GM21360 (cell line): ENCODE data around the gene ATPAF1.

Experiments
- ATAC-seq: cut with Tn5 transposase; IDR thresholded peaks from one replicate; pipeline ENCODE4 v1.9.1; 2021; ENCODE audit warnings: mild to moderate bottlenecking, moderate library complexity; ENCODE audit not compliant: unreplicated experiment

The ATPAF1 gene

DNA sequence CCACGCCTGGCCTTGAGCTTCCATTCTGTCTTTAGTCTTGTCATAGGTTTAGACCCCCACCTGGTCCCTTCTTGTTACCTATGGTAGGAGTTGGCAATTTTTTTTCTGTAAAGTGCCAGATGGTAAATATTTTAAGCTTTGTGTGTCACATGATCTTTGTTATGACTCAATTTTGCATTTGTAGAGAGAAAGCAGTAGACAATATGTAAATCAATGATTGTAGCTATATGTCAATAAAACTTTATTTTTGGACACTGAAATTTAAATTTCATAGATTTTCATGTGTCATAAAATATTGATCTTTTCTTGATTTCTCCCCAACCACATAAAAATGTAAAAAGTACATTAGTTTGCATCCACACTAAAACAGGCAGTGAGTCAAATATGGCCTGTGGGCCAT, 72.1 kb downstream of the ATPAF1 start:
- no peak for ATAC-seq

DNA sequence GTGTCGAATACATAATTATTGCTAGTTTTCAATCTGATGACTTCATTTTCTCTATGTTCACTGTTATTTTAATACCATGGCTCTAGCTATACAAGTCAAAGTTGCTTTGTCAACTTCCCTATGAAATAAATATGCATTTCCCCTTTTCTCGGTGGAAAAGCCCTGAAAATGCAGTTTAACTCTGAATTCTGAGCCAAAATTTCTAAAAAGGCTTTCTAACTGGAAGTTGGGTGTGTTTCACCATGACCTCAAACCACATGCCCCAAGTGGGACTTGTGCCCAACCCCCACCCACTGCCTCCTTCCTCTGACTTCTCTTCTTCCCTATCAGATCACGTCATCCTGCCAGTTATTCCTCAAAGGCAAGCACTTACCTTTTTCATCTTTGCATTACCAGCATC, 73.0 kb downstream of the ATPAF1 start:
- ATAC-seq, result no peak

DNA sequence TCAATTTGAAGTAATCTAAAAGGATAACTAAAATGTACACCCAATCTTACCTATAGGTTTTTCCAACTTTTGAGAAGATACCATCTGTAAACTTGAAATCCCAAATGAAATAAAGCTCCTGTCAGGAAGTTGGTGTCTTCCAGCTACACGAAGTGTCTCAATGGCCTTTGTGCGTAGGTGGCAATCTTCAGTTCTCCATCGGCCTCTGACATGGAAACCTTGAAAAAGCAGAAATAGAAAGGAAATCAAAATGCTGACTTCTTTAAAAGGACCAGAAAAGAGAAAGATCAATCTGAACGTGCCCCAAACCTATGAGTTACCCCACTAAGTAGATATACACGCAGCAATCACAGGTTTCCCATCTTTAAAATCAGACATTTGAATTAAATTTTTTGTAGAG, 74.1 kb downstream of the ATPAF1 start:
- no peak for ATAC-seq

DNA sequence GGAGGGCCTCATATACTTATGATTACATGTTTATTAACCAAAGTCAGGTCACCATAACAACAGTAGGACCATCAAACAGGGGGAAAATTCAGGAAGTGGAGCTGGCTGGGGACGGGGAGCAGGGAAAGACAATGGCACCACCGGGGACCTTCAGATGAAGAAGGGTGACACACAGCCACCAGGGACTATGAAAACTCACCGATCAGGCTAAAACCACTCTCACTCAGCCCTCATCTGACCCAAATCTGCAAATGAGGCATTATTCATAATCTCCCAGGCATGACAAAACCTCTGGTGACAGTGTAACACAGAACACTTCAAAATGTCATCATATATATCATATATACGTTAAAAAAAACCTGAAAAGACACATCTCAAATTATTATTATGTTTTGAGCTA, 75.3 kb downstream of the ATPAF1 start:
- ATAC-seq, result no peak

DNA sequence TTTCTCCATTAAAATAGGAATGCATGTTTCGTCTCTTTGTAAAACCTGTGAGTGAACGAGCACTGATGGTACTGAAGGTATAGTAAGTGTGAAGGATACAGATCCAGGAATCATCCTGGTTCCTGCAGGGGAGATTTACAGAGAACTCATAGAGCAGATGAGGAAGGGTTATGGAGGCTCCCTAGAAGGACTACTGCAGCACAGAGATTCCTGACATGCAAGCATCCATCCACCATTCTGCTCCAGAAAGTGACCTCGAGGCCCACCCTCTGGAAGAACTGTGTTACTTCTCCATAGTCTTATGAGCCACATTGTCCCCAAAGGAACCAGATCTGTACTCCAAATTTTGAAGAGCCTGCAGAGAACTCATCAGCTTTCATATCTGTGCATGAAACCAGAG, 78.6 kb downstream of the ATPAF1 start:
- no peak for ATAC-seq

DNA sequence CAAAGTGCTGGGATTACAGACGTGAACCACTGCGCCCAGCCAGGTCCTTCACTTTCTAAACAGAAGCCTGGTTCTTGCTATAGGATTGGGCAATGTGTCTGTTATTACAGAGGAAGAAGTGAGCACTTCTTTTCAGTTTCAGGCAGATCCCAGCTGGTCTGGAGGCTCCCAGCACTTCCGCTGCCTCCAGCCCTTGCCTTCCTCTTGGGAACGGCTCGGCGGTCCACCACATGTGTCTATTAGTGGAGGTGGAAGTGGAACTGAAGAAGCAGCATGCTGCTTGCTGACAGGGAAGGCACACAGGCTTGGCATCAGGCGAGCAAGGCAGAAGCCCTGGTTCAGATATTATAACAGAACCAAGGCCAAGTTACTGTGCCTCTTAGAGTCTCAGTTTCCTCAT, 81.1 kb downstream of the ATPAF1 start:
- ATAC-seq, result no peak

DNA sequence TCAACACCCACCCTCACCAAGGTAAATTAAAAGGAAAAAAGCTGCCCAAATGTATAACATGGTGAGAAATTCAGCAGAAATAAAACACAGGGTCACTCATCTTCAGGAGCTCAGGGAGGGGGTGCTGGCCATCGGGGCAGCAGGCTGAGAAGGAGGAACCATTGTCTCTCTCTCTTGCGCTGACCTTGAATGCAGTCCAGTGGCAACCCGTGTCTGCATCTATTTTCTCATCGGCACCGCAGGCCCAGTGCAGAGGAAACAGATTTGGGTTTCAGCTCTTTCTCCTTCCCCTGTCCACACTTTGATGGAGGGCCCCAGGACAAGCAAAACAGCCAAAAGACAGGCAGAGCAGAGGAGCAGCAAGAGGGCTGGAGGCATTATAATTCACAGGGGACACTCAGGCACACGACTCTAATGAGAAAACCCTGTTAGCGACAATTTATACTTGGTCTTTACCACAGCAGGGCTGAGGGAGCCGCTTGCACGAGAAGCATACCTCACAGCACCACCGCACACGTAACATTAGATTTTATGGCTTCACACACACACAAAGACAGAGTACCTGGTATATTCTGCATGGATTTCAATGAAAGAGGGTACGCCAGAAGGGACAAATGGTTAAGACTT, 82.7 kb downstream of the ATPAF1 start:
- ATAC-seq, result no peak

DNA sequence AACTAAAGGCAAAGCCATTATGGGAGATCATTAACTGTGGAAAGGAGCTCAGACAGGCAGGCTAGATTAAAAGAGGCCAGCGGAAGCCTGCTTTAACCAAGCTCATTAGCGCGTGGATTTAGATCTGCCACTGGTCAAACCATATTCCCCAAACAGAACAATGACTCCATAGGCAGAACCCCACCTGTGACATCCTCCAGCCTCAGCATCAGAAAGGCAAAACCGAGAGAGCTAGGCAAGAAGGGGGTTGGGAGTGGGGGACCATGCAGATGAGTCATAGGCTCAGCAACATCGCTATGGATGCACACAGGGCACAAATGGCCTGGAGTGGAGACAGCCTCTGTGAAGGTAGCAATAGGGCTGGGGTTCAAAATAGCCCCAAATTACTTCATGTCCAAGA, 84.7 kb downstream of the ATPAF1 start:
- no peak for ATAC-seq

DNA sequence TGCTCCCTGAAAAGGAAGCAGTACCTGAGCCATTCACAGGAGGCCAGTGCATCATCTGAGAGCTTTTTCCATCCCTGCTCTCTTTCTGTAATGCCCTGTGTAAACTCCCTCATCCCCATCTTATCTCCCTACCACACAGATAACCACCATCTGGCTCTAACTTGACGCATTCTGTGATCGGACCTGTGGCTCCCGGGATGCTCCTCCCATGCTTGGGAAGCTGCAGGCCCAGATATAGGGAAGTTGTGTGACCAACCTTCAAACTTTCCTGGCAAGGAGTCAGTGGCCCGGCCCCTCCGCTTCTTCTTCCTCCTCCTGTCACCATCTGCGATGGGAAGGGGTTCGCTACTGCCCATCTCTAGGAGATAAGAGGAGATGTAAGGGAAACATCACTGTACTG, 85.2 kb downstream of the ATPAF1 start:
- no peak for ATAC-seq
